GM12801 (cell line): ENCODE measurements around the gene LRRC63.

Experiments
- CTCF ChIP-seq: IDR thresholded peaks from one replicate; pipeline ENCODE4 v1.5.1; 2011; ENCODE audit warnings: control low read depth; ENCODE audit not compliant: insufficient read length; ENCODE audit errors: extremely low read depth

Gene LRRC63

GRCh38 chr13:46213242-46213641, 1.5 kb downstream of the LRRC63 start:
- no peak for TF ChIP-seq CTCF

GRCh38 chr13:46229251-46229650, 17.5 kb downstream of the LRRC63 start:
- no peak for TF ChIP-seq CTCF

GRCh38 chr13:46232281-46232680, 20.6 kb downstream of the LRRC63 start:
- no peak for TF ChIP-seq CTCF

DNA sequence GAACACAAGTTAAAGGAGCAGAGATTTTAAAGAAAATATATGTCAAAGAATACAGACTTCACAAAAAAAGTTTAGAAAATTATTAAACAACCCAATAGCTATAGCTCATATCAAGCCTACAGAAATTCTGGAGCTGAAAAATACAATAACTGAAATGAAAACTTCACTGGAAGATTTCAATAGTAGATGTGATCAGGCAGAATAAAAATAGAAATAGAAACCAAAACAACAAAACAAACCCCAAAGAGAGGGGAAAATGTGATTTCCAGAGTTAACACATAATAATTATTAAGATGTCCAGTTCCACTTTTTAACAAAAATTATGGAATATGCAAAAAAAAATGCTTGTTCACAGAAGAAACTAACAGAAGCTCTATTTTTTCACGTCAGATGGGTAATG, 23.6 kb downstream of the LRRC63 start:
- TF ChIP-seq CTCF, result no peak

DNA sequence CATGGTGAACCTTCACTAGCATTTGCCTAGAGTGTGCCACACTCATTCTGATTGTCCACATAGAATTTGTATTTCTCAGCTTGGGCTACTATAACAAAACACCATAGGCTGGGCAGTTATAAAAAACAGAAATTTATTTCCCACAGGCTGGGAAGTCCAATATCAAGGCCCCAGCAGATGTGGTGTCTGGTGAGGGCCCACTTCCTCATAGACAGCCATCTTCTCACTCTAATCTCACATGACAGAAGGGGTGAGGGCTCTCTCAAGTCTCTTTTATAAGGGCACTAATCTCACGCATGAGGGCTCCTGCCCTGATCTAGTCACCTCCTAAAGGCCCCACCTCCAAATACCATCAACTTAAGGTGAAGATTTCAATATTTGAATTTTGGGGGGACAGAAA, 53.6 kb downstream of the LRRC63 start:
- TF ChIP-seq CTCF, result no peak

DNA sequence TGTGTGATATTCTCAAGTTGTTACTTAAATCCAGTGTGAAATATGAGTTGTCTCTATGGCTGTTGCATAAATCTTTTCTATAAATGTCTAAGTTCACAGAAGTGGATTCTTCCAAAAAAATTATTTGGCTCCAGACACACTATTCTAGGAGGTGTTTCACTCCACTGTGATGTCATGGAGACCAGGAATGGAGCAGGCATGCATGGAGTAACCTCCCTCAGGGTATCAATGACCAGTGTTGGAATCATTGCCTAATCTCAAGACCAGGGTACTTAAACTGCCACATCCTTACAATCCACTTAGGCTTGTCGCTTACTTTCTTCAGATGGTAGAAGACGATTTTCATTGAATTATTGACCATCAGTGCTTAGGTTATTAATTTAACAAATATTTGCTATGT, 55.4 kb downstream of the LRRC63 start:
- TF ChIP-seq CTCF, result no peak

- TF ChIP-seq CTCF, result no peak
These were observed 58.7 kb downstream of the LRRC63 start for GRCh38 chr13:46270416-46270815.

DNA sequence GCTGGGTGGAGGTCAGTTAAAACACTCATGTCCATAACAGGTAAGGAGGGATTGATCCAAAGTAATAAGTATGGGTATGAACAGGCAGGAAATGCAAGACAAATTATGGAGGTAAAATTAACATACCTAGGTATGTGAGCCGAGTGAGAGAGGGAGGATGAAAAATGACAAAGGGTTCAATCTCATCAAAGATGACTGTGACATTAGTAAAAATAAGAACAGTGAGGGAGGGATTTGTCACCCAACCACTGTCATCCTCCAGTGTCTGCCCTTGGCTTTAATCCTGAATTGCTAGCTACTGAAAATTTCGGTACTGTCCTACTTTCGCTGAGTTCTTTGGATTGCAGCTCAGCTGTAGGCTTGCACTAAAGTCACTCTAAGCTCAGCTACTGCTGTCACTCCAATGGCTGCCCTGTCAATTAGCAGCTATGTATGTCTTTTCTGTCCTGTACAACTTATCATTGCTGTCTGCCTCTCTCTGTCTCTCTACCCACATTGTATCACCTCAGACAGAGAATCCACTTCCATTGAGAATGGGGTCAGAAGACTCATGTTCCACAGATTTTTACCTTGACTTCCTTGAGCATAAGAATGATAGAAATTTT, 62.5 kb downstream of the LRRC63 start:
- TF ChIP-seq CTCF, result no peak
